Measurements from ENCODE around the gene VIT.

- TF ChIP-seq CTCF (conservative IDR thresholded peaks at IDR 0.05 in 1 of 2, IDR thresholded peaks at IDR 0.05 in 1 of 2; ENCODE audit: low read depth in 1 of 2, low read length in 2 of 2) (no peak), EZH2 (IDR thresholded peaks at IDR 0.05; ENCODE audit: low read length, missing control alignments) (no peak)
Measured at GRCh38 chr2:36823862-36824261, 127.4 kb downstream of the VIT start.
